ENCODE results near the gene STXBP5.

Gene STXBP5

DNA sequence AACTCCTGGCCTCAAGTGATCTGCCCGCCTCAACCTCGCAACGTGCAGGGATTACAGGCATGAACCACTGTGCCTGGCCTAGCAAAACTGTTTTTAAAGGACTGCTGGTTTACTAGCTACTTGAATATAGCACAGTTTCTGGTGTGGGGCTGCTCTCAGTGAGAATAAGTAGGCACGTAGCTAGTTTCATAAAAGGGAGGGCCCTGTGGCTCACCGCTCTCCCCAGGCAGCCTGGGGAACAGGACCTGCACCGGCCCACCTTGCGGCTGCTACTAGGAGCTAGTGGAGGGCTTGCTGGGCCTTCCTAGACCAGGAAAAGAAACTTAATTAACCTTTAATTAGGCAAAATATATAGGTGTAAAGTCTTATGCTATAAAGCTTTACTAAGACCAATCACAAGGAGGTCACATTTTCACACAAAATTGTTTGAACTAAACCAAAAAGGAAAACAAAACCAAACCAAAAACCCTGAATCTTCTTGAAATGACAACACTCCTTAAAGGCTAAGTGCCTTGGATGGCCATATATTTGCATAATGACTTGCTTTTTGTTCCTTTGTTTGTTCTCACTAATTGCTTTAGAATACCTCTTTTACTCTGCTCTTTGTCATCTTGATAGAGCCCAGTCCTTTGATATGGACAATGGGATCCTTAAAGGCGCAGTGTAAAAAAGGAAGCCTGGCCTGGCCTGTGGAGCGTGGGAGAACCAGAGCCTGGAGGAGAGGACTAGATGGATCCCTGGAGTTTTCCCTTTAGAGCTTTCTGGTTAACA is 234.7 kb downstream of the STXBP5 start:
- Histone ChIP-seq H3K9me2 (replicated peaks; ENCODE audit: insufficient read depth, low read length) (no peaks in the 10 kb centered on the region), H3K9ac (ENCODE audit: low read length) (no peak overlapping the region), H3K9me3 (replicated peaks; ENCODE audit: insufficient read depth, low read length) (no peaks in the 10 kb centered on the region), H2AFZ (ENCODE audit: low read length) (no peak overlapping the region), H3K4me2 (ENCODE audit: low read depth, low read length) (no peak overlapping the region), H3K27me3 (replicated peaks; ENCODE audit: insufficient read depth, low read length) (no peaks in the 10 kb centered on the region), H3K27ac (ENCODE audit: low read length) (no peak overlapping the region), H3K36me3 (replicated peaks; ENCODE audit: insufficient read depth, low read length) (no peaks in the 10 kb centered on the region), H3K4me1 (ENCODE audit: low read length) (no peaks in the 10 kb centered on the region), H3K4me3 (ENCODE audit: low read length) (no peak overlapping the region), H3F3A (ENCODE audit: insufficient read depth, low read length) (no peaks in the 10 kb centered on the region), H4K20me1 (ENCODE audit: insufficient read depth, low read length) (no peaks in the 10 kb centered on the region), H3K79me2 (ENCODE audit: low read length) (no peaks in the 10 kb centered on the region)
- DNase-seq = no peak
- TF ChIP-seq EZH2phosphoT487 (IDR thresholded peaks at IDR 0.05; ENCODE audit: low read length) (no peak), EZH2 (optimal IDR thresholded peaks at IDR 0.05; ENCODE audit: low read depth, low read length) (no peak)
- TF ChIP-seq, protein P1, sequence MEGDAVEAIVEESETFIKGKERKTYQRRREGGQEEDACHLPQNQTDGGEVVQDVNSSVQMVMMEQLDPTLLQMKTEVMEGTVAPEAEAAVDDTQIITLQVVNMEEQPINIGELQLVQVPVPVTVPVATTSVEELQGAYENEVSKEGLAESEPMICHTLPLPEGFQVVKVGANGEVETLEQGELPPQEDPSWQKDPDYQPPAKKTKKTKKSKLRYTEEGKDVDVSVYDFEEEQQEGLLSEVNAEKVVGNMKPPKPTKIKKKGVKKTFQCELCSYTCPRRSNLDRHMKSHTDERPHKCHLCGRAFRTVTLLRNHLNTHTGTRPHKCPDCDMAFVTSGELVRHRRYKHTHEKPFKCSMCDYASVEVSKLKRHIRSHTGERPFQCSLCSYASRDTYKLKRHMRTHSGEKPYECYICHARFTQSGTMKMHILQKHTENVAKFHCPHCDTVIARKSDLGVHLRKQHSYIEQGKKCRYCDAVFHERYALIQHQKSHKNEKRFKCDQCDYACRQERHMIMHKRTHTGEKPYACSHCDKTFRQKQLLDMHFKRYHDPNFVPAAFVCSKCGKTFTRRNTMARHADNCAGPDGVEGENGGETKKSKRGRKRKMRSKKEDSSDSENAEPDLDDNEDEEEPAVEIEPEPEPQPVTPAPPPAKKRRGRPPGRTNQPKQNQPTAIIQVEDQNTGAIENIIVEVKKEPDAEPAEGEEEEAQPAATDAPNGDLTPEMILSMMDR (IDR thresholded peaks at IDR 0.05; ENCODE audit: low read length) = no peak

Data from MM.1S (cell line).